ENCODE measurements around the gene ASB2.

GRCh38 chr14:94009767-94010166 lies 33.4 kb upstream of the ASB2 start:
- TF ChIP-seq CTCF (IDR thresholded peaks at IDR 0.05; ENCODE audit: insufficient read depth, low read length) (no peak), REST (IDR thresholded peaks at IDR 0.05; ENCODE audit: insufficient replicate concordance, low read depth) (no peak), POLR2AphosphoS5 (IDR thresholded peaks at IDR 0.05; ENCODE audit: low read depth) (no peak), SPI1 (IDR thresholded peaks at IDR 0.05; ENCODE audit: borderline replicate concordance, low read depth) (no peak)

Measured in HL-60 (cell line).